Parathyroid adenoma (tissue), 2 donors: ENCODE results near the gene IDH3A.
A peak's percentile ranks its signal among the peaks of the same experiment; 100 is the strongest.

ENCODE experiments used
- H2AFZ ChIP-seq: fragments of 300-600 bp; sonication (generic); one replicate; pipeline ENCODE4 v1.7.0; 2017; ENCODE audit warnings: antibody characterized with exemption, mild to moderate bottlenecking
- H3K27ac ChIP-seq: fragments of 300-600 bp; sonication (generic); one replicate; pipeline ENCODE4 v1.7.0; 2017
- H3K27me3 ChIP-seq: fragments of 300-600 bp; sonication (generic); one replicate; pipeline ENCODE4 v1.7.0; 2017; ENCODE audit warnings: low read length; ENCODE audit not compliant: control insufficient read depth, insufficient read depth
- H3K36me3 ChIP-seq: fragments of 300-600 bp; sonication (generic); one replicate; pipeline ENCODE4 v1.7.0; 2017; ENCODE audit warnings: low read length; ENCODE audit not compliant: control insufficient read depth, insufficient read depth
- H3K4me1 ChIP-seq: fragments of 300-600 bp; sonication (generic); one replicate; pipeline ENCODE4 v1.7.0; 2017; ENCODE audit warnings: control low read depth
- H3K4me2 ChIP-seq: fragments of 300-600 bp; sonication (generic); one replicate; pipeline ENCODE4 v1.7.0; 2017; ENCODE audit warnings: low read length
- H3K4me3 ChIP-seq: fragments of 300-600 bp; sonication (generic); one replicate; pipeline ENCODE4 v1.7.0; 2017; ENCODE audit warnings: low read depth, low read length
- H3K79me2 ChIP-seq: fragments of 300-600 bp; sonication (generic); one replicate; pipeline ENCODE4 v1.7.0; 2017; ENCODE audit warnings: control low read depth
- H3K9ac ChIP-seq: fragments of 300-600 bp; sonication (generic); one replicate; pipeline ENCODE4 v1.7.0; 2017; ENCODE audit warnings: mild to moderate bottlenecking
- H3K9me3 ChIP-seq: fragments of 300-600 bp; sonication (generic); one replicate; pipeline ENCODE4 v1.7.0; 2017; ENCODE audit warnings: low read length; ENCODE audit not compliant: control insufficient read depth
- CTCF ChIP-seq: fragments of 300-600 bp; sonication (generic); IDR thresholded peaks from one replicate; pipeline ENCODE4 v1.7.0; 2017; ENCODE audit warnings: antibody characterized with exemption, mild to moderate bottlenecking
- donor health status: primary hyperparathyroidism.

IDH3A gene

GRCh38 chr15:78130466-78131294 lies 18.5 kb upstream of the IDH3A start:
- peak overlapping the region; percentile 62 for H3K4me3 ChIP-seq
- H3K4me1 ChIP-seq: no peaks in the 10 kb centered on the region
- no peak overlapping the region for H3K27ac ChIP-seq
- TF ChIP-seq CTCF: no peak
- no peak overlapping the region for H3K9ac ChIP-seq
- H3K79me2 ChIP-seq: no peaks in the 10 kb centered on the region
- no peaks in the 10 kb centered on the region for H3K36me3 ChIP-seq
- no peaks in the 10 kb centered on the region for H3K27me3 ChIP-seq
- no peak overlapping the region for H3K4me2 ChIP-seq
- peak overlapping the region; percentile 56 for H2AFZ ChIP-seq
- no peaks in the 10 kb centered on the region for H3K9me3 ChIP-seq

- Histone ChIP-seq H2AFZ (peak within 1 kb of the TSS; percentile 95), H3K9me3 (no peaks in the 10 kb centered on the region), H3K4me2 (peak within 1 kb of the TSS; percentile 94), H3K4me1 (no peaks in the 10 kb centered on the region), H3K27me3 (no peaks in the 10 kb centered on the region), H3K79me2 (no peaks in the 10 kb centered on the region), H3K36me3 (no peaks in the 10 kb centered on the region), H3K9ac (peak within 1 kb of the TSS; percentile 67), H3K4me3 (peak within 1 kb of the TSS; percentile 62), H3K27ac (peak within 1 kb of the TSS; percentile 49)
- peak; percentile 42 for TF ChIP-seq CTCF
These were observed 17.7 kb upstream of the IDH3A start, which contains the start of gene CIB2 for GRCh38 chr15:78131295-78132061. CIB2 (minus strand) TSS chr15:78131445; CDS start chr15:78131215, 230 bp downstream.

- Histone ChIP-seq H3K79me2 (no peaks in the 10 kb centered on the region), H2AFZ (no peak overlapping the region), H3K9ac (no peak overlapping the region), H3K27me3 (no peaks in the 10 kb centered on the region), H3K4me2 (no peak overlapping the region), H3K4me3 (no peak overlapping the region), H3K4me1 (no peaks in the 10 kb centered on the region), H3K27ac (no peak overlapping the region), H3K36me3 (no peaks in the 10 kb centered on the region), H3K9me3 (no peaks in the 10 kb centered on the region)
- TF ChIP-seq CTCF: no peak
These were observed 15.4 kb upstream of the IDH3A start for GRCh38 chr15:78133801-78134200.

- Histone ChIP-seq H3K9me3 (no peaks in the 10 kb centered on the region), H3K27ac (no peak overlapping the region), H3K4me2 (no peak overlapping the region), H3K4me3 (no peak overlapping the region), H3K27me3 (no peaks in the 10 kb centered on the region), H3K79me2 (no peaks in the 10 kb centered on the region), H3K36me3 (no peaks in the 10 kb centered on the region), H2AFZ (no peak overlapping the region), H3K9ac (no peak overlapping the region), H3K4me1 (no peaks in the 10 kb centered on the region)
- TF ChIP-seq CTCF: no peak
These were observed 9.6 kb upstream of the IDH3A start for GRCh38 chr15:78139578-78139977.
